Neural cell (in vitro differentiated cells): Measurements from ENCODE around the gene HOMER2.

Source experiments
- CTCF ChIP-seq: fragments of 450-650 bp; IDR thresholded peaks from 2 replicates; pipeline ENCODE4 v1.5.1; 2014; ENCODE audit warnings: antibody characterized with exemption, mild to moderate bottlenecking, moderate library complexity; ENCODE audit not compliant: poor library complexity, severe bottlenecking
- RAD21 ChIP-seq: fragments of 450-650 bp; conservative IDR thresholded peaks from 2 replicates; pipeline ENCODE4 v1.6.1; 2014; ENCODE audit warnings: antibody characterized with exemption, mild to moderate bottlenecking, moderate library complexity
- TAF1 ChIP-seq: IDR thresholded peaks from 2 replicates; pipeline ENCODE4 v1.6.1; 2012; ENCODE audit warnings: low read depth

- TF ChIP-seq CTCF: no peak
- TF ChIP-seq RAD21: no peak
- no peak for TF ChIP-seq TAF1
Observed at GRCh38 chr15:82802497-82802896, 150.0 kb downstream of the HOMER2 start.
